OCI-LY7 (cell line): ENCODE measurements around the gene ITSN1.

Experiments used
- CTCF ChIP-seq: fragments of 200-600 bp; sonication (generic); conservative IDR thresholded peaks from 2 replicates; pipeline ENCODE4 v1.5.1; 2014; ENCODE audit warnings: mild to moderate bottlenecking, antibody characterized with exemption, low read length, moderate library complexity, mixed read lengths
- EZH2phosphoT487 ChIP-seq: fragments of 200-600 bp; sonication (generic); IDR thresholded peaks from 2 replicates; pipeline ENCODE4 v1.6.1; 2018; ENCODE audit warnings: low read depth, borderline replicate concordance, mild to moderate bottlenecking, mixed run types, antibody characterized with exemption, low read length, moderate library complexity, mixed read lengths

GRCh38 chr21:33658919-33659567 lies 16.7 kb downstream of the ITSN1 start:
- TF ChIP-seq CTCF = no peak
- TF ChIP-seq EZH2phosphoT487 = no peak
